Esophagus squamous epithelium (tissue), 4 donors: ENCODE measurements around the gene RHOA.

Source experiments
- CTCF ChIP-seq, 6 experiments: fragments of 450-650 bp in 4 of 6; fragments of 200-600 bp in 2 of 6; sonication (generic) in 2 of 6; IDR thresholded peaks; one replicate each; pipeline ENCODE4 v1.5.1; 2016 to 2019; ENCODE audit warnings: antibody characterized with exemption in 6 of 6, mild to moderate bottlenecking in 4 of 6, moderate library complexity in 4 of 6
- POLR2A ChIP-seq, 4 donors: fragments of 450-650 bp; IDR thresholded peaks; one replicate each; pipeline ENCODE4 v1.6.1; 2017; ENCODE audit warnings: antibody characterized with exemption in 4 of 4, mild to moderate bottlenecking in 4 of 4, moderate library complexity in 3 of 4

- TF ChIP-seq CTCF (IDR thresholded peaks at IDR 0.05) (no peak), POLR2A (IDR thresholded peaks at IDR 0.05) (no peak)
These were observed 7.9 kb downstream of the RHOA start for GRCh38 chr3:49403891-49404290.
